Lower lobe of right lung (tissue), 2 donors: ENCODE data around the gene SLC41A1. TPM values are rescaled to one million over a fixed set of nuclear protein-coding genes. Genes with fewer than 3 reads are reported as not detected.

Experiments used
- ATAC-seq, 2 donors: fragments of 200-7000 bp; cut with Tn5 transposase; one replicate each; pipeline ENCODE4 v1.9.1; 2020 to 2022; ENCODE audit warnings: mild to moderate bottlenecking in 2 of 2, moderate library complexity in 2 of 2
- DNase-seq: peaks from one replicate; pipeline ENCODE4 v3.0.0-alpha.2; 2020
- H3K27ac ChIP-seq: fragments of 200-600 bp; one replicate; pipeline ENCODE4 v1.8.0; 2022
- H3K27me3 ChIP-seq: fragments of 200-600 bp; one replicate; pipeline ENCODE4 v1.8.0; 2022; ENCODE audit warnings: low read depth
- H3K36me3 ChIP-seq: fragments of 200-600 bp; one replicate; pipeline ENCODE4 v1.8.0; 2022; ENCODE audit warnings: mild to moderate bottlenecking
- H3K4me1 ChIP-seq: fragments of 200-600 bp; one replicate; pipeline ENCODE4 v1.8.0; 2022
- H3K4me3 ChIP-seq: fragments of 200-600 bp; one replicate; pipeline ENCODE4 v1.8.0; 2022; ENCODE audit warnings: mild to moderate bottlenecking
- H3K9me3 ChIP-seq: fragments of 200-600 bp; one replicate; pipeline ENCODE4 v1.8.0; 2022
- intact Hi-C: fragments of 100-400 bp; cut with DNase I; formaldehyde crosslinking; loops from one replicate; pipeline ENCODE4 v1.11.0; 2022
- total RNA-seq: library from RNA; stranded (reverse); fragmentation: NEBNext Ultra II Directional; extraction: Animal tissue kit (Norgen Biotek cat#: 25700); gene quantifications from one replicate; pipeline ENCODE4 v1.2.1, GENCODE V29; 2021
- TF ChIP-seq, protein P1 (sequence below): fragments of 200-600 bp; IDR thresholded peaks from one replicate; pipeline ENCODE4 v1.8.0; 2022; ENCODE audit warnings: antibody characterized with exemption, mild to moderate bottlenecking
- donor health status: DM: no; HTN: yes; CAD: no; lungs with severe emphysema.

The SLC41A1 gene
- total RNA-seq, 1 donor from 2014 or later, result 29.3 TPM

DNA sequence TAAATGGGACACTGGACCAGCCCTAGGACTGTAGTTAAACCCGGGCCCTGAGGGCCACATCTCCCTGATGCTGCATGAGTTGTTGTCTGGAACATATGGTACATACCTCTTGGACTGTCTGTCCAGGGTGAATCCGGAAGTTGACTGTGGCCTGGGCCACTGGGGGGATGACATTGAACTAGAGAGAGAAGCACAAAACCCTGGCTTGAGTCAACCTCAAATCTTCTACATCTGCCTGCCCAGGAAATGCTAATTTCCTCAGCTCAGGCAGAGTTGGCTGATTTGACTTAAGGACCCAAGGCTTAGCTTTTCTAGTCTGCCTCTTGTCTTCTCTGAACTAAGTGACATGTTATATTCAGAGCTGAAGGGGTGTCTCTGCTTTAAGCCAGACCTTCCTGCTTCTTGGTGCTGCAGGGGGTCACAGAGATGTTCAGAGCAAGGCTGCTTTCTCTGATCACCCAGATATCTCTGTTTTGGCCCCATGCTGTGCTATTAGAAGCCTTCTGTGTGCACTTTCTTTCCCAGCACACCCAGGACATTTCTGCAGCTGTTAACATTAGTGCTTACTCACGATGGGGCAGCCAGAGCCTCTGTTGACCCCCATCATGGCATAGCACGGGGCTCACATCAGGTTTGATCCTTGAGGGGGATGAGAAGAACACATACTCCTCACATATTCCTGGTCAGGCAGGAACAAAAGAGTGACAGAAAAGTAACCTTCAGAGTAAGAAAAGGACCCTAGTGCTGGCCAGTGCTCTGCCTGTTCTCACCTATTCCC is 27.3 kb upstream of the SLC41A1 start:
- no peak overlapping the region for H3K27ac ChIP-seq
- no peak overlapping the region for H3K4me3 ChIP-seq
- DNase-seq (no peak), ATAC-seq (no peak)
- no peaks in the 10 kb centered on the region for H3K27me3 ChIP-seq
- no peaks in the 10 kb centered on the region for H3K36me3 ChIP-seq
- no peaks in the 10 kb centered on the region for H3K9me3 ChIP-seq
- intact Hi-C loops, result no loop called here
- no peaks in the 10 kb centered on the region for H3K4me1 ChIP-seq
- TF ChIP-seq, protein P1, sequence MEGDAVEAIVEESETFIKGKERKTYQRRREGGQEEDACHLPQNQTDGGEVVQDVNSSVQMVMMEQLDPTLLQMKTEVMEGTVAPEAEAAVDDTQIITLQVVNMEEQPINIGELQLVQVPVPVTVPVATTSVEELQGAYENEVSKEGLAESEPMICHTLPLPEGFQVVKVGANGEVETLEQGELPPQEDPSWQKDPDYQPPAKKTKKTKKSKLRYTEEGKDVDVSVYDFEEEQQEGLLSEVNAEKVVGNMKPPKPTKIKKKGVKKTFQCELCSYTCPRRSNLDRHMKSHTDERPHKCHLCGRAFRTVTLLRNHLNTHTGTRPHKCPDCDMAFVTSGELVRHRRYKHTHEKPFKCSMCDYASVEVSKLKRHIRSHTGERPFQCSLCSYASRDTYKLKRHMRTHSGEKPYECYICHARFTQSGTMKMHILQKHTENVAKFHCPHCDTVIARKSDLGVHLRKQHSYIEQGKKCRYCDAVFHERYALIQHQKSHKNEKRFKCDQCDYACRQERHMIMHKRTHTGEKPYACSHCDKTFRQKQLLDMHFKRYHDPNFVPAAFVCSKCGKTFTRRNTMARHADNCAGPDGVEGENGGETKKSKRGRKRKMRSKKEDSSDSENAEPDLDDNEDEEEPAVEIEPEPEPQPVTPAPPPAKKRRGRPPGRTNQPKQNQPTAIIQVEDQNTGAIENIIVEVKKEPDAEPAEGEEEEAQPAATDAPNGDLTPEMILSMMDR, result no peak

GRCh38 chr1:205837382-205837970 is 24.5 kb upstream of the SLC41A1 start:
- H3K36me3 ChIP-seq, result no peaks in the 10 kb centered on the region
- no peak for ATAC-seq
- no peaks in the 10 kb centered on the region for H3K27me3 ChIP-seq
- DNase-seq, result no peak
- peaks cover 3% of the 10 kb centered on the region for H3K4me1 ChIP-seq
- H3K9me3 ChIP-seq, result no peaks in the 10 kb centered on the region
- H3K27ac ChIP-seq, result no peak overlapping the region
- H3K4me3 ChIP-seq, result no peak overlapping the region
- TF ChIP-seq, protein P1, result no peak
- intact Hi-C loops, result no loop called here

DNA sequence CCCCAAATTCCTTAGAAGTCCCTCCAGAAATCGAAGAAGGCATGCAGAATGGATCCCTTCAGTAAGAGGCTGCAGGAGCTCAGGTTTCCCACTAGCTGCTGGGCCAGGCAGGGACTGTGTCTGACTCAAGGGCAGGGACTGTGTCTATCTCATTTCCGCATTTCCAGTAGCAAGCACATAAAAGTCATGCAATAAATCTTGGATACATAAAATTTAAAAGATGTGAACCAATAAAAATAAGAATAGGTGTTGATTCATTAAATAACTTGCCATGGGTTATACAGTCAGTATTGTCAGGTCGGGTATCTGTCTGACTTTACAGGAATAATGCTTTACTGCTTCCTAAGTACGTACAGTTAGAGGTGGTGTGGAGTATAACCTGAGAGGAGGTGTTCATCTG is 21.8 kb upstream of the SLC41A1 start:
- Histone ChIP-seq H3K36me3 (no peaks in the 10 kb centered on the region), H3K4me3 (no peak overlapping the region), H3K27ac (no peak overlapping the region), H3K9me3 (no peaks in the 10 kb centered on the region), H3K27me3 (no peaks in the 10 kb centered on the region), H3K4me1 (peaks cover 3% of the 10 kb centered on the region)
- TF ChIP-seq, protein P1, result no peak
- no peak for ATAC-seq
- intact Hi-C loops, result no loop called here
- DNase-seq, result no peak

DNA sequence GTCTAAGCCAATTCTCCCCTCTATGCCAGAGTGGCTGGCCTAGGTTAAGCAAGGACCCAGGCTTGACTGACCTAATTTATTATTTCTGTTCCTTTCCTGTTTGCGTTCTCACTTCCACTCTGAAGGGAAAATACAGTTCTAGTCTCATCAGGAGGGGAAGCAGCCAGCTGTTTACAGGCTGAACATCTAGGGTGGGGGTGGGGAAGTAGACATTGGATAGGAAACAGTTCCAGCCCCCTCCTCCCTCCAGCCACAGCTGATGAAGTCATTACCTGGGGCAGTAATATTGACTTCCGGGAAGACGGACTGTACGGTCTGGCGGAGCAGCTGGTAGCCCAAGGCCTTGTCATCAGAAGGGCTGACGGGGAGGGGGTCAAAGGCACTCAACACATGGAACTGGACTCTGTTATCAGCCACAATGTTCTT is 19.3 kb upstream of the SLC41A1 start:
- DNase-seq, result no peak
- no peaks in the 10 kb centered on the region for H3K27me3 ChIP-seq
- H3K9me3 ChIP-seq, result no peaks in the 10 kb centered on the region
- no peak overlapping the region for H3K4me3 ChIP-seq
- TF ChIP-seq, protein P1, result no peak
- no peaks in the 10 kb centered on the region for H3K36me3 ChIP-seq
- no peak overlapping the region for H3K27ac ChIP-seq
- intact Hi-C loops, result no loop called here
- peaks cover 3% of the 10 kb centered on the region for H3K4me1 ChIP-seq
- ATAC-seq, result peak; percentile 23 to 26

DNA sequence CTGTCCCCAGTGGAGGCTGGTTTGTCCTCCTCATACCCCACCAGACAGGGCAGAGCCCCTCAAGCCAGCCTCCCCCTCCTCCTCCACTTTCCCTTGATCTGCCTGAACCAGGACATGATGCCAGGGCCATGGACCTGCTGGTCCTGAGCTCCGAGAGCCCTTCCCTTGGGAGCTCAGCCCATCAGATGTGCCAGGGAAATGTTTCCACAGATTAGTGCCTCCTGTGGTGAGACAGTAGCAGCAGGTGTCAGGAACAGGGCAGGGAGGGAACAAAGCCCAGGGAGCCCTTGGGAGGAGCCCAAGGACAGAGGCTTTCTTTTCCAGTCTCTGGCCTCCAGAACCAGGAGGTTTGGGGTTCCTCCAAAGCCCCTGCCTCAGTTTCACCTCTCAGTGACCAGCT is 14.6 kb upstream of the SLC41A1 start:
- no peak for ATAC-seq
- DNase-seq, result no peak
- intact Hi-C loops, result no loop called here

More for the DNA sequence above, 14.6 kb upstream of the SLC41A1 start:
- TF ChIP-seq, protein P1, result no peak
- no peaks in the 10 kb centered on the region for H3K36me3 ChIP-seq
- no peaks in the 10 kb centered on the region for H3K27me3 ChIP-seq
- no peak overlapping the region for H3K4me3 ChIP-seq
- H3K9me3 ChIP-seq, result no peaks in the 10 kb centered on the region
- H3K27ac ChIP-seq, result no peak overlapping the region
- peaks cover 2% of the 10 kb centered on the region for H3K4me1 ChIP-seq
